GM19452 (cell line): ENCODE data around the gene METTL13.

Experiments used
- ATAC-seq: cut with Tn5 transposase; IDR thresholded peaks from one replicate; pipeline ENCODE4 v1.9.1; 2021; ENCODE audit not compliant: unreplicated experiment

METTL13 gene

GRCh38 chr1:171802207-171802606 is 20.7 kb downstream of the METTL13 start:
- ATAC-seq = no peak

- no peak for ATAC-seq
Observed at GRCh38 chr1:171803045-171803444, 21.6 kb downstream of the METTL13 start.

GRCh38 chr1:171803461-171804022 is 22.1 kb downstream of the METTL13 start:
- no peak for ATAC-seq

- peak; percentile 94 for ATAC-seq
Observed at GRCh38 chr1:171805395-171806115, 24.1 kb downstream of the METTL13 start.

GRCh38 chr1:171807556-171807955 is 26.1 kb downstream of the METTL13 start:
- no peak for ATAC-seq

GRCh38 chr1:171809834-171810233 is 28.4 kb downstream of the METTL13 start:
- ATAC-seq = no peak

DNA sequence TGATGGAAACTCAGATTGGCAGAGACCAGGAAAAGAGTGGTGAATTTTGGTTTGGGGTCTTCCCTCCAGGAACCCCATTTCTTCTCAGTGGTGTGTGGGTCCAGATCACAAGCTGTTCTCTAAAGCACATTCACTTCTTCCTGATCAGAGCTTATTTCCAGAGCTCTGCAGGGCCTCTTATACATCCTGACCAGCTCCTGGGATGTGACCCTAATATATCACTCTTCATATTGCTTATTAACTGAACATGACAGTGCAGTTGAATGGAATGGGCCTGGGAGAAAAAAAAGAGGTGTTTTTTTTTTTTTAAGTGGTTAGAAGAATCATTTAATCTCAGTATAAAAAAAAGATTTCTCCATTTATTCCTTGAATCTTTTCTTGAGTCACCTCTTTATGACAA is 30.2 kb downstream of the METTL13 start:
- ATAC-seq = no peak

DNA sequence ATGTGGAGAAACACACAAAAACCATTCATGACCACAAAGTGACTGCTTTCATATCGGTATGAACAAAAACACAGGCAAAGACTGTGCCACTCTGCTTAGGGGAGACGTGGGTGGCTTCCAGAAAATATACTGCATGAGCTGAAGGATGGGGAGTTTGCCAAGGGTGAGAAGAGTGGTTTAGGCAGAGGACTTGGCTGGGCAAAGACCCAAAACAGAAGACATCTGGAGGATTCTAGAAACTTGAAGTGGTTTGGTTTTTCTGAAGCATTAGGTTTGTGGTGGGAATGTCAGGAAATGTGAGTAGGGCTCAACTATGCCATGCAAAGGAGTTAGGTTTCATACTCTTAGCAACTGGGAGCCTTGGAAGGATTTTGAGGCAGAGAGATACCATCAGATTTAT is 33.2 kb downstream of the METTL13 start:
- ATAC-seq = no peak

DNA sequence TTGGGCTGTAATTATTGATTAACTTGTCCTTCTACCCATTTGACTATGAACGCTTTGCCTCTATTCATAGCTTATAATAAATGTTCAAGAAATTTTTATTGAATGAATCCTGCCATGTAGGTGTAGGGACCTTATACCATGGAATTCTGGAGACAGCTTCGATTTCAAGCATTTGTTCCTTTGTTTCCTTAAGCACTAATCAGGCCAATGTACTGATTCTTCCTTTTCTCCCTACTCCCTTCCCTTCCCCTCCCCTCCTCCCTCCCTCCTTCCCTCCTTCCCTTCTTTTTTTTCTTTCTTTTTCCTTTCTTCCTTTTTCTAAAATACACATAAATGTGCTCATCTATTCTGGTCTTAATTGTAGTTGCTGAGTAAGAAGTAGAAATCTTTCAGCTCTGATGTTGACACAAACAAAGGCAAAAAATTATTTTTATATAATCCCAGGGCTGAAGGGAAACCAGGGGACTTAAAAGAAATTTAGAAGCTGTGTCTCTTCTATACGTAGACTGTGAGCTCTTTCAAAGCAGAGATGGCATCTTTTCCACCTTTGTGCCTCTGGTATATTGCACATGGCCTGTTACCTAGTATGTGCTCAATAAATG is 34.9 kb downstream of the METTL13 start:
- no peak for ATAC-seq

DNA sequence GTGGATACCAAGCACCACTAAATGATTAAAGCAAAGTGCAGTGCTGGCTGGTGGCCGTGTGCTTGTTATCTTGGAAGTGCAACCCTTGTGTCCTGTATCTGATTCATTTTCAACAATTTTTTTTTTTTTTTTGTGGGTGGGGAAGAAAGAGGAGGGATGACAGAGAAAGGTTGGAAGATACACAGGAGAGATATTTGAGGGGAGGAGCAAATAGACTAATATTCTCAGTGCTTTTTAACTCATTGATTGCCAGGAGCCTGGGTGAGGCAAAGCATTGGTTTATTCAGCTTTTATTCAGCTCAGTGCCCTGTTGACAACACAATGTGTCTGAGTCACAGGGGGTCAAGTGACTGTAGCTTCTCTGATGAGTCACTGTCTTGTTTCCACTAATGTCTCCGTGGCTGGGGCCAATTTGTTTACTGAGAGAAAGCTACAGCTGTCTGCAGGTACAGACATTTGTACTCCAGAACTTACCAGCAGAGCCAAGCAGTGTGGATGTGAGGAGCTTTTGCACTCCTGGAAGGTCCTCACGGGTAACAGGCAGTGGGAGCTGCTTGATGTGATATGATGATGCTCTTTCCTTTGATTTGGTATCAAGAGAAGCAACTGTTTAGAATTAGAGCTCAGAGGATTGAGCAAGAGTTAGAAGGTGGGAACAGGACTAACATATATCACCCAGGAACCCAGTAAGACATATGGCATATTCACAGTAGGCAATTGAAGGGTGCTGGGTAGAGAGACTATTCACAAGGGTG is 36.2 kb downstream of the METTL13 start:
- ATAC-seq = no peak

DNA sequence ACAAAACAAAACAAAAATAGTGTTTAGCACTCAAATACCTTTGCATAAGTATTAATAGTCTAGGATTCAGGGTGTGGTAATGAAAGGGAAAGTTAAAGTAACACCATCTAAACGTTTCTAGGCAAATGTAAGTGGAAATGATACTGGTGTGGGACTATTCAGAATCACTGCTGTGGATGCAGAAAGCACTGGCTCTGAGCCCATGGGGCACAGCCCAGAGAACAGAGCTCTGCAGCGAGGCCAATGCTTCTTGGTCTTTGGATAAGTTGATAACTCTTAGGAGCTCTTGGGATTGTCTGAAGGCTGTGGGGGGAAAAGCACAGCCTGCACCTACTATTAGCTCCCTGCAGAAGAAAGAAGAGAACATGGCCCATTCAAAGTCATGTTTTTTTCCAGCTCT is 38.5 kb downstream of the METTL13 start:
- ATAC-seq = no peak

DNA sequence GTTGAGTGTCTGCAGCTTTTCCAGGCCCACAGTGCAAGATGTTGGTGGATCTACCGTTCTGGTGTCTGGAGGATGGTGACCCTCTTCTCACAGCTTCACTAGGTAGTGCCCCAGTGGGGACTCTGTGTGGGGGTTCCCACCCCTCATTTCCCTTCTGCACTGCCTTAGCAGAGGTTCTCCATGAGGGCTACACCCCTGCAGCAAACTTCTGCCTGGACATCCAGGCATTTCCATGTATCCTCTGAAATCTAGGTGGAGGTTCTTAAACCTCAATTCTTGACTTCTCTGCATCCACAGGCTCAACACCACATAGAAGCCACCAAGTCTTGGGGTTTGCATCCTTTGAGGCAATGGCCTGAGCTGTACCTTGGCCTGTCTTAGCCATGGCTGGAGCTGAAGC is 45.5 kb downstream of the METTL13 start:
- no peak for ATAC-seq

GRCh38 chr1:171828794-171829193 is 47.3 kb downstream of the METTL13 start:
- ATAC-seq = no peak

- no peak for ATAC-seq
Observed at GRCh38 chr1:171833091-171833825, 51.8 kb downstream of the METTL13 start.

- ATAC-seq = no peak
Observed at GRCh38 chr1:171834821-171835220, 53.4 kb downstream of the METTL13 start.

- ATAC-seq = no peak
Observed at GRCh38 chr1:171835891-171836290, 54.4 kb downstream of the METTL13 start.

- peak; percentile 91 for ATAC-seq
Observed at GRCh38 chr1:171841050-171841910, 59.8 kb downstream of the METTL13 start, which contains the start of gene DNM3. DNM3 (plus strand) TSS chr1:171841498; CDS start chr1:171841657, 159 bp downstream.

DNA sequence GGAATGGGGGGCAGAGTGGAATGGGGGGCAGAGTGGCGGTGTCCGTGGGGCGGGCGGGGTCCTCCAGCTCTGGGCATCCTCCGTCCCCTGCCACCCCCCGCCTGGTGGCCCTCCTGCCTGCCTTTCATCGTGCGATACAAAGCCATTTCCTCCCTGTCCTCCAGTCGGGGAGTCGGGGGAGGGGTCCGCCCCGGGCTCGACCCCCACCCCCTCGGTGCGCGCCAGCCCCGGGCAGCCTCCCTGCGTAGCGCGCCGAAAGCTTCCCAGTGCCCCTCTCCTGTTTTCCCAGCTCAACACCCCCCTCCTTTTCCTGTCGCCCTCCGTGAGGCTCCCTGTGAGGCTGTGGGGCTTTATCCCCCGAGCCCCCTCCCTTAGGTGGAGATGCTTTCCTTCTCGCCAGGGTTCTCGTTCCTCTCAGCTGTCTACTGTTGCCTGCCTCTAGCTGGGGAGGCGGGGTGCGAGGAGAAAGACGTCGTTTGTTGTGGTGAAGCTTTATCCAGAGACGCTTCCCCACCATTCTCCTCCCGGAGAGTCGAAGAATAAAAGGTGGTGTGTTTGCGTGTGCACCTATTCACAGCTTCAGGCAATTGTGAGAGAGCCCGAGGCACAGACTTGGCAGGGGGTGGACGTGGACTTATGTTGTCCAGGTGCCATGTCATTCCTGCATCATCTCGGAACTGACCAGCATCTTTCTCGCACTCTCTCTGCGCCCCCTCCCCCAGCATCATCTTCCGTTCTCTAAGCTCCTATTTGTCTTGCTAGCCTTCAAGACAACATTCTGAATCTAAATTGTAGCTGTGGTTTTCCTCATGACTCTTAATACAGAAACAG is 60.7 kb downstream of the METTL13 start:
- no peak for ATAC-seq

DNA sequence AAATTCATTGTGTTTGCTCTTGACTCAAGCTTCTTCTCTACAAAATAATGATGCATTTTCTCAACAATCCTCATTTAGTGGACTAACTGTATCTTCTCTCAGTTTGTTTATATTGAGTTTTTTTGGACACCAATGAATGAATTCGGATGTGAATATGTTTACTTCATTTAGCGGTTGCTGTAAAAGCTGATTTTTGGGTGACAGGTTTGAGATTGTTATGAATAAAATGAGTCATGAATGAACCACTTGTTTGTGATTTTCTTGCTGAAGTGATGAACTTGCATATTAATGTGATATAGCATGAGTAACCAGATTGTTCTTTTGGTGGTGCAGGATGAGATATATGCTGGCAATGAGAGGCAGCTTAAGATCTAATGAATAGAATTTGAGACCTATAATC is 62.9 kb downstream of the METTL13 start:
- no peak for ATAC-seq
